VCaP (cell line): Measurements from ENCODE around the gene SLC1A2.
A peak's percentile ranks its signal among the peaks of the same experiment; 100 is the strongest.

Experiments
- H3K27ac ChIP-seq: fragments of 450-650 bp; 2 replicates; pipeline ENCODE4 v1.5.1; 2017
- CTCF ChIP-seq: fragments of 450-650 bp; conservative IDR thresholded peaks from 2 replicates; pipeline ENCODE4 v1.5.1; 2017; ENCODE audit warnings: mild to moderate bottlenecking, moderate library complexity

The SLC1A2 gene

GRCh38 chr11:35394941-35395340, 24.4 kb downstream of the SLC1A2 start:
- H3K27ac ChIP-seq: no peak overlapping the region
- TF ChIP-seq CTCF: no peak

DNA sequence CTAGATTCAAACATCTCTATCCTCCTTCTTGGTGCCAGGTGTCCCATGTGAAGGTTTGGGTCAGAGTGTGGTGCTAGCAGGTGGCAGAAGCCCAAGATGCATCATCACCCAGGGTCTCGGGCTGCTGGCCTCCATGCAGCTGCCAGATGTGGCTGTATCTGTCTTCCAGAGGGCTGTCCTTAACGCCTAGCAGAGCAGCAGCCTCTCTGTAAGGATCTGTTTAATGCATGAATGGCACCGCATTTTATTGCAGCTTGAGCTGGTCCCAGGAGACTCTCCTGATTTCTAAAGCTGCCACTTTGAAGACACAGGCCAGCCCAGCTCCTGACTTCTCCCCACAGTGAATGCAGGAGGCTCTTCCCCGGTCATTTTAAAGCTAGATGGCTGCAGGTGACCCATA, 26.3 kb downstream of the SLC1A2 start:
- peak overlapping the region; percentile 93 for H3K27ac ChIP-seq
- TF ChIP-seq CTCF: no peak

DNA sequence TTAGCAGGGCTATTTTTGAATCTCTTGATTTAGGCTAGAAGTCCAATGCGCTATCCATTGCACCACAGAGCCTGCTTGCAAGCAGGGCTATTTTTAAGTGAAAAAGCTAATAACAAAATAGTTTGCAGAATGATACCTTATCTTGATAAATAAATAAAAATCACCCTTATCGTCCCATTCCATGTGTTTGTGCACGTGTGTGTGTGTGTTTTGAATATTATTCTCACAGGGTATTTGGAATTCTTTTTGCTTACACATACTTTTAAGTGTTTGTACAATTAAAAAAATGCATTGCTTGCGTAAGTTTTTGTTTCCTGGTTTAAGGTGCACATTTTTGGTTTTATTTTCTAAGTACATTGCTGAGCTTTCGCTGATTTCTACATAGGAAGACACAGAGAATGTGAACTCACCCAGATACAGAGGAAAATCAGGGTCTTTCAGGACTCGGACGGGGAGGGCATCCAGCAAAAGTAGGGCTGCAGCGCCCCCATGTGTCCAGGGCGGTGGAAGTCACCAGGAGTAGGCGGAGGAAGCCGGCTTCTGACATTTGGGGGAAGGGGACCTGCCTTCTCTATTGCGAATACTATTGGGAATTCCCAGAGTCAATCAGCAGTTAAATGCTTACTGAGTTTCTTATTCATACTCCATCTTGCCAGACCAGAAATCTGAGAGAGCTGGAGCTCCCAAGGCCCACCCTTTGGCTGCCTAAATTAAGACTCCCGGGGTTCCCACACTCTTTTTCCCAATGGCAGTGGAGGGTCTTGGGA, 27.3 kb downstream of the SLC1A2 start:
- TF ChIP-seq CTCF: peak; percentile 84
- peak overlapping the region; percentile 93 for H3K27ac ChIP-seq

- H3K27ac ChIP-seq: peak overlapping the region; percentile 93
- no peak for TF ChIP-seq CTCF
Measured at GRCh38 chr11:35390737-35391682, 28.3 kb downstream of the SLC1A2 start.

GRCh38 chr11:35389897-35390465, 29.4 kb downstream of the SLC1A2 start:
- peak overlapping the region; percentile 93 for H3K27ac ChIP-seq
- TF ChIP-seq CTCF: no peak

DNA sequence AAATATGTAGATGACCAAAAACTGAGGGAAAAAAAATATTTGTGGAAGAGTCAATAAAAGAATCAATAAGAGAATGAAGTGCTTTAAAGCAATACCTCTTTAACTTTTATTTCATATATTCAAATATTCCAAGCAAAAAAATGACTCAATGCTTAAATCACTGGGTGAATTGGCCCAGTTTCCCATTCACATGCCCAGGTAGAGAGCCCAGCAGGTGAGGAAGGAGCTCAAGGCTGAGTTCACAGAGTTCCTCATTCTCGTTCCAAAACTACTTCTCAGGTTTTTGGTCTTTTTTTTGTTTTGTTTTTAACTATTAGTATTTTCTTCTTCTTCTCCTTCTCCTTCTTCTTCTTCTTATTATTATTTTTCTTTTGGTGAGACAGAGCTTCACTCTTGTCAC, 30.2 kb downstream of the SLC1A2 start:
- TF ChIP-seq CTCF: no peak
- peak overlapping the region; percentile 93 for H3K27ac ChIP-seq

DNA sequence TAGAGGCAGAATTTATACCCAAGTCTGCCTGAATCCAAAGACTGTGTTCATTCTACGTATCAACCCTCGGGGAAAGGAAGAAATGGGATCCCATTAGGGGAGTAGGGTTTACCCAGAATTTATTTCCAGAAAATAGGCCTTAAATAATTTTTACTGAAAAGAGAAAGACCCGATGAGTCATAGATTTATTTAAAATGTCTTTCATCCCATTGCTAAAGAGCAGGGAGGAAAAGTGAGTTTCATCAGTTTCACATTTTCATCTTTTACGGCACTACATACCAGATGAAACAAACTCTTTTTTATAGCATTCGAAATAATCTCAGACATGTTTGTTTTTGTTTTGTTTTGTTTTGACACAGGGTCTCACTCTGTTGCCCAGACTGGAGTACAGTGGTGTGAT, 31.3 kb downstream of the SLC1A2 start:
- peak overlapping the region; percentile 93; the same call in 1 of the 2 replicates for H3K27ac ChIP-seq
- TF ChIP-seq CTCF: no peak
